ENCODE results near the gene COL28A1. TPM values are rescaled to one million over a fixed set of nuclear protein-coding genes. Genes with fewer than 3 reads are reported as not detected.
A peak's percentile ranks its signal among the peaks of the same experiment; 100 is the strongest.

Gene COL28A1
- polyA plus RNA-seq, 1 donor (not counting 4 experiments of a cell fraction or from before 2014, with no cell fraction given) = 0.13 TPM

DNA sequence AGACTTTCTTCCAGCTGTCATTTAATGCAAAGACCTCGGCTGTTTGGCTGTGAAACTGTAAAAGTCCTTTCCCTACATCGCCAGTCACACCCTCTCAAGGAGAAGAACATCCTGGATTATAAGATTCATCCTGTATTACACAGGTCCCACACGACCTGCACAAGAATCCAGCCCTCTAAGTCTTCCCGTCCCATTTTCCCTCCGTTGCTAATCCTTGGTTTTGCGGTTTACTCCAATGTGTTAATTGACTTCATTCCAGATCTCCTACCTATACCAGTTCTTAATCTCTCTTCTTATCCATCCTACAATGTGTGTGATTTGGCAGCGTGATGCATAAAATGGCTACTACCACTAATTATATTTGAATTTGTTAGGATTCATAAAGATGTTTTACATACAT lies 110.4 kb downstream of the COL28A1 start:
- Histone ChIP-seq H3K27ac (ENCODE audit: control insufficient read depth, insufficient read depth, low read length) (no peak overlapping the region), H4K20me1 (ENCODE audit: control insufficient read depth, extremely low read depth, insufficient read depth, low read length) (no peaks in the 10 kb centered on the region), H3K4me2 (ENCODE audit: control insufficient read depth, extremely low read depth, insufficient read depth, low read depth, low read length) (no peak overlapping the region), H3K36me3 (ENCODE audit: control insufficient read depth in 2 of 2, extremely low read depth in 1 of 2, insufficient read depth in 2 of 2, low read length in 2 of 2) (no peaks in the 10 kb centered on the region), H3K27me3 (ENCODE audit: control insufficient read depth, extremely low read depth, insufficient read depth, low read length) (no peaks in the 10 kb centered on the region), H3K4me1 (ENCODE audit: control insufficient read depth, extremely low read depth, insufficient read depth, low read length) (no peaks in the 10 kb centered on the region), H2AFZ (ENCODE audit: control insufficient read depth, low read length) (peak overlapping the region; percentile 19), H3K9me3 (ENCODE audit: control insufficient read depth, low read depth, low read length) (no peaks in the 10 kb centered on the region), H3K9me1 (ENCODE audit: control insufficient read depth, extremely low read depth, insufficient read depth, low read length) (no peaks in the 10 kb centered on the region), H3K9ac (ENCODE audit: control insufficient read depth, extremely low read depth, insufficient read depth, low read length) (no peak overlapping the region), H3K4me3 (ENCODE audit: control insufficient read depth in 2 of 3, extremely low read depth in 1 of 3, insufficient read depth in 2 of 3, low read depth in 1 of 3, low read length in 3 of 3) (no peak overlapping the region), H3K79me2 (ENCODE audit: control insufficient read depth, insufficient read depth, low read length) (no peaks in the 10 kb centered on the region)
- TF ChIP-seq EZH2 (IDR thresholded peaks at IDR 0.05; ENCODE audit: low read length) = no peak
- TF ChIP-seq, protein P1, sequence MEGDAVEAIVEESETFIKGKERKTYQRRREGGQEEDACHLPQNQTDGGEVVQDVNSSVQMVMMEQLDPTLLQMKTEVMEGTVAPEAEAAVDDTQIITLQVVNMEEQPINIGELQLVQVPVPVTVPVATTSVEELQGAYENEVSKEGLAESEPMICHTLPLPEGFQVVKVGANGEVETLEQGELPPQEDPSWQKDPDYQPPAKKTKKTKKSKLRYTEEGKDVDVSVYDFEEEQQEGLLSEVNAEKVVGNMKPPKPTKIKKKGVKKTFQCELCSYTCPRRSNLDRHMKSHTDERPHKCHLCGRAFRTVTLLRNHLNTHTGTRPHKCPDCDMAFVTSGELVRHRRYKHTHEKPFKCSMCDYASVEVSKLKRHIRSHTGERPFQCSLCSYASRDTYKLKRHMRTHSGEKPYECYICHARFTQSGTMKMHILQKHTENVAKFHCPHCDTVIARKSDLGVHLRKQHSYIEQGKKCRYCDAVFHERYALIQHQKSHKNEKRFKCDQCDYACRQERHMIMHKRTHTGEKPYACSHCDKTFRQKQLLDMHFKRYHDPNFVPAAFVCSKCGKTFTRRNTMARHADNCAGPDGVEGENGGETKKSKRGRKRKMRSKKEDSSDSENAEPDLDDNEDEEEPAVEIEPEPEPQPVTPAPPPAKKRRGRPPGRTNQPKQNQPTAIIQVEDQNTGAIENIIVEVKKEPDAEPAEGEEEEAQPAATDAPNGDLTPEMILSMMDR (optimal IDR thresholded peaks at IDR 0.05 in 1 of 3, IDR thresholded peaks at IDR 0.05 in 1 of 3, conservative IDR thresholded peaks at IDR 0.05 in 1 of 3; ENCODE audit: extremely low read depth in 1 of 3, insufficient read depth in 2 of 3, low read length in 3 of 3) = no peak
- dilution Hi-C loops (cut with MboI; ENCODE audit: extremely low pct_ligation_motif_present, low sequenced_read_pairs) = loop anchor here (25.0 kb wide), 1 partner anchor 112 kb away; the partner anchor contains the start of gene COL28A1
- FAIRE-seq (no peak), DNase-seq (ENCODE audit: low read depth, low spot score) (no peak)

DNA sequence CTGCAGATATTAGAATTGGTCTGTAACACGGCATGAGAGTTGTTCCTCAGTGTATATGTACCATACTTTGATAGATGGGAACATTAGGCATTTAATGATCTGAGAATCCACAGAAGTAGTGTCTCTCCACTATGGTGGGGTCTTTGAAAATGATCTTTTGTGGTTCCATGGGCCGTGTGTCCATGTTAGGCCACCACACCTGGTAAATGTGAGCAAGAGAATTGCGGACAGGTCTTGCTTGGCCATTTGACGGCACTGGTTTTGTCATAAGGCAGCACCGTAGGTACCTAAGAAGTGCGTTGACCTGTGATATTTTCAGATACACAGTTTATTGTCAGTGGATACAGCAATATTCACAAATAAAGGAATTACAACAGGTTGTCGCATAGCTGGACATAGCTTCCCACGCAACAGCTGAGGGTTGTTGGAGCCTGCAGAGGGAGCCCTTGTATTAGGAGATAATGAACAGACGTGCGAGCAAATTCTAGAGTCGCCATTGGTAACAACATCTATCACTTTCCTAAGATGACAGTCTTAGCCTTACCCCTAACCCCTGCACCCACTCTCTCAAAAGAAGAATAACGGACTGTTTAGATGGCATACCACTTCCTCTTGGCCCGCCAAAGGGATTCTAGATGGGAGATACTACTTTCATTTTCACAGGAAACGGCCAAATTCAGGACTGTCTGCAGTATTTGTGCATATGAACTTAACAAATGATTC lies 111.4 kb downstream of the COL28A1 start:
- dilution Hi-C loops (cut with MboI; ENCODE audit: extremely low pct_ligation_motif_present, low sequenced_read_pairs) = no loop called here
- Histone ChIP-seq H3K4me1 (ENCODE audit: control insufficient read depth, extremely low read depth, insufficient read depth, low read length) (no peaks in the 10 kb centered on the region), H4K20me1 (ENCODE audit: control insufficient read depth, extremely low read depth, insufficient read depth, low read length) (no peaks in the 10 kb centered on the region), H3K4me3 (ENCODE audit: control insufficient read depth in 2 of 3, extremely low read depth in 1 of 3, insufficient read depth in 2 of 3, low read depth in 1 of 3, low read length in 3 of 3) (peak overlapping the region; percentile 21 to 61 (median 59)), H3K36me3 (ENCODE audit: control insufficient read depth in 2 of 2, extremely low read depth in 1 of 2, insufficient read depth in 2 of 2, low read length in 2 of 2) (no peaks in the 10 kb centered on the region), H3K79me2 (ENCODE audit: control insufficient read depth, insufficient read depth, low read length) (no peaks in the 10 kb centered on the region), H3K9me3 (ENCODE audit: control insufficient read depth, low read depth, low read length) (no peaks in the 10 kb centered on the region), H3K9me1 (ENCODE audit: control insufficient read depth, extremely low read depth, insufficient read depth, low read length) (no peaks in the 10 kb centered on the region), H3K4me2 (ENCODE audit: control insufficient read depth, extremely low read depth, insufficient read depth, low read depth, low read length) (peak overlapping the region; percentile 65), H3K9ac (ENCODE audit: control insufficient read depth, extremely low read depth, insufficient read depth, low read length) (no peak overlapping the region), H3K27ac (ENCODE audit: control insufficient read depth, insufficient read depth, low read length) (no peak overlapping the region), H3K27me3 (ENCODE audit: control insufficient read depth, extremely low read depth, insufficient read depth, low read length) (no peaks in the 10 kb centered on the region), H2AFZ (ENCODE audit: control insufficient read depth, low read length) (peak overlapping the region; percentile 95)
- TF ChIP-seq, protein P1 (optimal IDR thresholded peaks at IDR 0.05 in 1 of 3, IDR thresholded peaks at IDR 0.05 in 1 of 3, conservative IDR thresholded peaks at IDR 0.05 in 1 of 3; ENCODE audit: extremely low read depth in 1 of 3, insufficient read depth in 2 of 3, low read length in 3 of 3) = peak; percentile 84 to 87 (median 85)
- TF ChIP-seq EZH2 (IDR thresholded peaks at IDR 0.05; ENCODE audit: low read length) = no peak
- DNase-seq (ENCODE audit: low read depth, low spot score) (no peak), FAIRE-seq (peak; percentile 95)
